NCI-H146 treated with DMSO at 0.1 percent for 48 hours (cell line): ENCODE results near the gene CCDC43.

Experiments
- DNase-seq: peaks from one replicate; lab custom pipeline; 2025; ENCODE audit not compliant: unreplicated experiment; lab: John Stamatoyannopoulos, UW

Gene CCDC43

DNA sequence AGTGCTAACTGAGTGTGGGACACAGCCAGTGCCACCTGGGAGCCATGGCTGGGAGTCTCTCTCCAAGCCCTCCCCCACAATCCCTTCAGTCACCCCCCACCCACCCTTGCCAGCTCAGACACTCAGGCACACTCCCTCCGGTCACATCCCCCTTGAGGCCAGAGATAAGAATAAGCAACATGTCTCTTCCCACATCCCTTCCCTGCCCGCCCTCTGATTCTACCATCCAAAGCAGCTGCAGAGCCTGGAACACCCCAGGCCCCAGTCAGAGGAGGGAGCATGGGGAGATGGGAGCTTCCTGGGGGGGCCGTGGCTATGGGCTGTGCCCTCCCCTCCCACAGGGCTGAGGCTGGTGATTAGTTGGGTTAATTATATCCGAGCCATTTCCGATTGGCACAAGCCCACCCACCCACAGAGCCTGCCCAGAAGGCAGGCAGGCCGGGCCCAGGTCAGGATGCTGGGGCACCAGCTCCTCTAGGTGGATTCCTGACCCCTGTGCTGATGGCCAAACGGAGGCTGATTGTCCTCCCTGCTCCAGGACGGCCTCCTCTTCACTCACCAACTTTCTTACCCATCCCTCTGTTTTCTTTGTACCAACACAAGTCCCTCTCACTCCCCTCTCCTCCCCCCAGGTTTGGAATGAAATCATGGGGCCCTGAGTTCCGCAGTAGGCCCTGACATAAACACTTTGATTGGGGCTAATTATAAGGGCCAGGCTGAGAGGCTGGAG lies 61.9 kb downstream of the CCDC43 start:
- no peak for DNase-seq
